HTR-8/SVneo (cell line): Measurements from ENCODE around the gene TIGD3.

Experiments
- DNase-seq: peaks from one replicate; pipeline ENCODE4 v3.0.0; 2011; ENCODE audit warnings: low spot score, mixed read lengths; ENCODE audit not compliant: insufficient read length
- FAIRE-seq: peaks from 2 replicates; lab custom pipeline; 2011; peaks lifted over from hg19 to GRCh38; lab: Jason Lieb, UNC

TIGD3 gene

DNA sequence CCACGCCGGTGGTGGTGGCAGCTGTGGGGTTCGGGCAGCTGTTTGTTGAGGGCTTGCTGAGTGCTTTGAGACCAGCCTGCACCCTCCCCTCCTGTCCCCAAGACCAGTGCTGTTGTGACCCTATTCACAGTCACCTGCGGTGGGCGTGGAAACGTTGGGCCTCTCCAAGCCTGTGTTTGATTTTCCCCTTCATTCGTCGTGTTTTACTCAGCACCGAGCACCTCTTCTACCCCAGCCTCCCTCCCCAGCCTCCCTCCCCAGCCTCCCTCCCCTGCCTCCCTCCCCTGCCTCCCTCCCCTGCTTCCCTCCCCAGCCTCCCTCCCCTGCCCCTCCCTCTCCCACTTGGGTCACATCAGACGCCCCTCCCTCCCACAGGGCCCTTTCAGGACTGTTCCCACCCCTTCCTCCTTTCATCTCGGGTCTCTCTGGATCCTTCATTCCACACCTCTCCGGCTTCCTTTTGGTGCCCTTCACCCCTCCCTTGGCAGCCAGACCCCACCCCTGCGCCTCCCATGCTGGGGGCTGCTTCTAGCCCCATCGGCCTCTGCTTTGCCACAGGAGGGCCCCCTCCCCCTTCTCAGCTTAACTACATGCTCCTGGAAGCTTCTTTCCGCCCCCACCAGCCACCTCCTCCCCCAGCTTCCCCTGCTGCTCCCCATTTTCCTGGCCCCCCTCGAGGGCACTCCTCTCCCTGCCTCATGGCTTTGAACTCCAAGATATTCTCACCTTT lies 46.7 kb downstream of the TIGD3 start:
- DNase-seq (no peak), FAIRE-seq (no peak)

DNA sequence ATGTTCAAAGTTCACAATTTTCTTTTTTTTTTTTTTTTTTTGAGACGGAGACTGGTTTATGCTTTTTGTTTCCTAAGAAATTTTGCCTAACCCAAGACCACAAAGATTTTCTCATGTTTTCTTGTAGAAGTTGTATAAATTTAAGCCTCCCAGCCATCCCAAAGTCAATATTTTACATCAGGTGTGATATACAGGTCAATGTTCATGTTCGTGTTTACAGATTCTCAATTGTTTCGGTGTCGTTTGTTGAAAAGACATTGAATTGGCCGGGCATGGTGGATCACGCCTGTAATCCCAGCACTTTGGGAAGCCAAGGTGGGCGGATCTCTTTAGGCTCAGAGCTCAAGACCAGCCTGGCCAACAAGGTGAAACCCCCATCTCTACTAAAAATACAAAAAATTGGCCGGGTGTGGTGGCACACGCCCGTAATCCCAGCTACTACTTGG lies 47.3 kb downstream of the TIGD3 start:
- FAIRE-seq (no peak), DNase-seq (no peak)

DNA sequence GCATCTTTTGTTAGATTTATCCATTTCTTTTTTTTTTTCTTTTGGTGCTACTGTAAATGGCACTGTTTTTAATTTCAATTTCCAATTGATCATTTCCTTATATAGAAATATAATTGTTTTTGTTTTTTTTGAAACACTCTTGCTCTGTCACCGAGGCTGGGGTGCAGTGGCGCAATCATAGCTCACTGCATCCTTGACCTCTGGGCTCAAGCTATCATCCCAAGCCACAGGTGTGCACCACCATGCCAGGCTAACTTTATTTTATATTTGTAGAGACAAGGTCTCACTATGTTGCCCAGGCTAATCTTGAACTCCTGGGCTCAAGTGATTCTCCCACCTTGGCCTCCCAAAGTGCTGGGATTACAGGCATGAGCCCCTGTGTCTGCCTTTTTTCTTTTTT lies 48.2 kb downstream of the TIGD3 start:
- FAIRE-seq, result no peak

DNA sequence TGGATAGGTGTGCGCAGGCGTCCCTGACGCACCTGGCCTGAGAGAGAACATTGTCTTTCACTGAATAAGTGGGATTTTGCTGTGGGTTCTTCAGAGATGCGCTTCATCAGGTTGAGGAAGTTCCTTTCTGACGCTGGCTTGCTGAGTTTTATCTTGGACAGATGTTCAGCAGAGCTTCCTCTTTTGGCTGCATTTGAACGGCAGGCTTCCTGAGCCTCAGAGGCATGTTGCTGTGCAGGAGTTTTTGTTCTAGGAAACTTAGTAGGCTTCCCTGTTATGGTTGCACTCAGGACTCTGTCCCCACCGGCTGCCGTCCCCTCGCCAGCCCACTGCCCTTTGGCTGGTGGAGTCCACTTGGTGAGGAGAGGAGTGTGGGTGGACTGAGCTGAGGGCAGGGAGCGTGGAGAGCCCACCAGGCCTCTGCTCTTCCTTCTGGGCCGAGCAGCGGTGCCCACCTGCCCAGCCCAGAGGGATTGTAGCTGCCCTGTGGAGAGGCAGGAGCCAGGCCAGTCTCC lies 49.1 kb downstream of the TIGD3 start:
- DNase-seq, result no peak
- FAIRE-seq, result no peak

More for the DNA sequence above, 48.2 kb downstream of the TIGD3 start:
- DNase-seq, result no peak

DNA sequence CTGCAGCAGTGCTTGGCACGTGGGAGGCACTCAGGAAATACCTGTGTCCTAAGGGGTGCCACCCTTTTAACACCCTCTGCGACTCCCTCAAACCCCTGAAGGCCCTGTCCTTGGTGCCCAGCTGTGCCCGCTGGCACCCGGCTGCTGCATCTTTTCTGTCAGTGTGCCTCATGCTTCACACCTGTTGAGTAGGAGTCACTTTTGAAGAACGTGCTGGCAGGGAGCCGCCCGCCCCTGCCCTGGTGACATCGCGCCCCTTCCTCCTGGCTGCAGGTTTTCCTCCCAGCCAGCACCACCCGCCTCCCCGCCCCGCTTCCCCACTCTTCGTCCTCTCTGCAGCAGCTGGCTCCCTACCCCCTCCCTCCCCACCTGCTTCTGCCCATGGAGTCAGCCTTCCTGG lies 49.7 kb downstream of the TIGD3 start:
- FAIRE-seq (no peak), DNase-seq (no peak)

DNA sequence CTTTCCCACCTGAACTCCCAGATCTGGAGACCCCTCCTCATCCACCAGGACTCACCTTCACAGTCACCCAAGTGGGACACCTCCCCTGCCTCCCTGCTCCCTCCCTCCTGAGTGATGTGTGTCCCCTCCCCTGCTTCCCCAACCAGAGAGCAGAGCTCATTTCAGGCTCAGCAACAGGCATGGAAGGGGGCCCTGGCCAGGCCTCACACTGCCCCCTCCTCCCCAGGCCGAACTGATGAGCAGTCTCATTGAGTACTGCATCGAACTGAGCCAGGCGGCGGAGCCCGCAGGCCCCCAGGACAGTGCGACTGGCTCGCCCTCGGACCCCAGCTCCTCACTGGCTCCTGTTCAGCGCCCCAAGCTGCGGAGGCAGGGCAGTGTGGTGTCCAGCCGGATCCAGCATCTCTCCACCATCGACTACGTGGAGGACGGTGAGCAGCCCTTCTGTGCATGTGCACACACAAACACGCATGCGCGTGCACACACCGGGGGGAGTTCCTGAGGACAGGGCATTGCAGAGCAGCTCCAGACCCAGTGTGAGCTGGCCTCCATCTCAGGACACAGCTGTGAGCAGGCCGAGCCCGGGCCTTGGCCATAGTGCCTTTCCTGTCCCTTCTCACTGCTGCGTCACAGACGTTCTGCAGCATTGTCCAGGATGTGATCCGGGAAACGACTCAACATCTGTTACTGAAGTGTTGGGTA lies 50.2 kb downstream of the TIGD3 start:
- FAIRE-seq (no peak), DNase-seq (no peak)
